A549 (cell line): Measurements from ENCODE around the gene FMOD. TPM values are rescaled to one million over a fixed set of nuclear protein-coding genes. Genes with fewer than 3 reads are reported as not detected.
"Not testable (repeated sequence)": the region's sequence is repeated elsewhere in the genome, so short reads cannot be mapped to it uniquely, and the experiment has no call there.

Source experiments
- ATAC-seq, 2 experiments: fragments of 200-7000 bp in 1 of 2; fragments of >200 bp in 1 of 2; cut with Nextera tagmentation in 1 of 2; cut with Tn5 transposase in 1 of 2; 3 replicates each; pipeline versions ENCODE4 v1.8.0 to v1.9.1; 2018 to 2020; ENCODE audit warnings: mild to moderate bottlenecking in 1 of 2, moderate library complexity in 1 of 2
- CTCF ChIA-PET: fragments of 300-600 bp; sonication (Branson Sonifier 250); formaldehyde crosslinking; extraction: SDS; loops from one replicate; lab custom pipeline; 2021; ENCODE audit warnings: antibody characterized with exemption, inconsistent platforms; lab: Yijun Ruan, JAX
- POLR2A ChIA-PET: fragments of 350-600 bp; formaldehyde crosslinking; extraction: SDS; loops from one replicate; lab custom pipeline; 2021; ENCODE audit warnings: antibody characterized with exemption, inconsistent platforms; lab: Yijun Ruan, JAX
- DNase-seq, 2 experiments: peaks; one replicate each; pipeline versions ENCODE4 v3.0.0 to v3.0.0-alpha.2; 2011 to 2016; ENCODE audit warnings: low read depth in 1 of 2, low spot score in 1 of 2
- FAIRE-seq: peaks from 2 replicates; lab custom pipeline; 2011; peaks lifted over from hg19 to GRCh38; lab: Jason Lieb, UNC
- H3K27ac ChIP-seq, 2 experiments: fragments of >200 bp; sonication (Bioruptor Twin); formaldehyde crosslinking; 3 replicates each; pipeline ENCODE4 v1.5.1; 2016 to 2017
- H3K4me1 ChIP-seq: fragments of >200 bp; sonication (Bioruptor Twin); formaldehyde crosslinking; 3 replicates; pipeline ENCODE4 v1.6.1; 2016
- H3K4me2 ChIP-seq: fragments of >200 bp; sonication (Bioruptor Twin); formaldehyde crosslinking; 3 replicates; pipeline ENCODE4 v1.6.1; 2016
- H3K4me3 ChIP-seq: fragments of >200 bp; sonication (Bioruptor Twin); formaldehyde crosslinking; 3 replicates; pipeline ENCODE4 v1.5.1; 2016
- H3K9me3 ChIP-seq: fragments of >200 bp; sonication (Bioruptor Twin); formaldehyde crosslinking; 3 replicates; pipeline ENCODE4 v1.6.1; 2016
- BHLHE40 ChIP-seq: IDR thresholded peaks from 2 replicates; pipeline ENCODE4 v1.6.1; 2012; ENCODE audit warnings: low read depth, low read length, inconsistent platforms
- CBX2 ChIP-seq: fragments of 200-600 bp; sonication (generic); IDR thresholded peaks from 2 replicates; pipeline ENCODE4 v1.6.1; 2016; ENCODE audit warnings: low read depth, mild to moderate bottlenecking, borderline replicate concordance
- CBX8 ChIP-seq: fragments of 200-600 bp; sonication (generic); IDR thresholded peaks from 2 replicates; pipeline ENCODE4 v1.6.1; 2016
- E2F6 ChIP-seq: IDR thresholded peaks from 2 replicates; pipeline ENCODE4 v1.6.1; 2012; ENCODE audit warnings: low read depth, borderline replicate concordance
- EHF ChIP-seq: fragments of 250-450 bp; sonication (Bioruptor Pico); IDR thresholded peaks from 2 replicates; pipeline ENCODE4 v1.5.0; 2020; ENCODE audit warnings: mild to moderate bottlenecking
- EHMT2 ChIP-seq: fragments of 200-600 bp; sonication (generic); IDR thresholded peaks from 2 replicates; pipeline ENCODE4 v1.6.1; 2016; ENCODE audit warnings: antibody characterized with exemption, low read depth, mild to moderate bottlenecking, moderate library complexity
- EP300 ChIP-seq, 2 experiments: fragments of >200 bp; sonication (Bioruptor Twin); formaldehyde crosslinking; IDR thresholded peaks; 2 replicates in 1 of 2; 3 replicates in 1 of 2; pipeline ENCODE4 v1.6.1; 2016 to 2017
- ESRRA ChIP-seq: fragments of 150-350 bp; IDR thresholded peaks from 2 replicates; pipeline ENCODE4 v1.6.1; 2014; ENCODE audit warnings: mild to moderate bottlenecking, low read length, borderline replicate concordance
- HOXB13 ChIP-seq: fragments of 250-450 bp; sonication (Bioruptor Pico); IDR thresholded peaks from 2 replicates; pipeline ENCODE4 v1.5.0; 2020; ENCODE audit warnings: low read depth, mild to moderate bottlenecking, moderate library complexity
- HOXB5 ChIP-seq: fragments of 250-450 bp; sonication (Bioruptor Pico); IDR thresholded peaks from 2 replicates; pipeline ENCODE4 v1.5.0; 2020; ENCODE audit warnings: mild to moderate bottlenecking, moderate library complexity
- MYC ChIP-seq: IDR thresholded peaks from 2 replicates; pipeline ENCODE4 v1.6.1; 2012; ENCODE audit warnings: mild to moderate bottlenecking, inconsistent platforms, low read length, improper control_type of control experiment, borderline replicate concordance
- NPAS2 ChIP-seq: fragments of 250-450 bp; sonication (Bioruptor Pico); IDR thresholded peaks from 2 replicates; pipeline ENCODE4 v1.8.0; 2022; ENCODE audit warnings: mild to moderate bottlenecking, moderate library complexity, borderline replicate concordance
- NR3C1 ChIP-seq: fragments of >200 bp; sonication (Bioruptor Twin); formaldehyde crosslinking; IDR thresholded peaks from 3 replicates; pipeline ENCODE4 v1.6.1; 2017
- PBX3 ChIP-seq: IDR thresholded peaks from 2 replicates; pipeline ENCODE4 v1.6.1; 2012
- POLR2A ChIP-seq: IDR thresholded peaks from 2 replicates; pipeline ENCODE4 v1.6.1; 2012; ENCODE audit warnings: mild to moderate bottlenecking, low read length
- REST ChIP-seq: fragments of 200-600 bp; sonication (generic); IDR thresholded peaks from 2 replicates; pipeline ENCODE4 v1.6.1; 2016; ENCODE audit warnings: antibody characterized with exemption, mild to moderate bottlenecking, moderate library complexity
- SREBF2 ChIP-seq: fragments of 450-650 bp; IDR thresholded peaks from 2 replicates; pipeline ENCODE4 v1.6.1; 2014; ENCODE audit warnings: mild to moderate bottlenecking, moderate library complexity
- TP53 ChIP-seq: fragments of 250-450 bp; sonication (Bioruptor Pico); IDR thresholded peaks from 2 replicates; pipeline ENCODE4 v1.5.0; 2021; ENCODE audit warnings: mild to moderate bottlenecking, moderate library complexity
- WGBS: methylation state at CpG from one replicate; pipeline ENCODE4 v1.1.6; 2017; ENCODE audit errors: missing lambda C conversion rate; 5-methylcytosine and 5-hydroxymethylcytosine counted together
- polyA plus RNA-seq, 4 experiments: library from polyadenylated mRNA; depleted of rRNA in 3 of 4; stranded (reverse); fragments of >200 nt; fragmentation: RNase III in 1 of 4; extraction: RNeasy Plus Mini Kit Qiagen cat#74134 plus additional on column Dnase treatment in 1 of 4; gene quantifications; 2 replicates in 3 of 4; 3 replicates in 1 of 4; pipeline ENCODE4 v1.2.3, GENCODE V29; 2011 to 2017

The FMOD gene
- polyA plus RNA-seq, 2 of the 4 experiments (the other 2 are of a cell fraction): 0.03 TPM; not detected in 1

- Histone ChIP-seq H3K4me2 (no peak overlapping the region), H3K4me3 (no peak overlapping the region), H3K27ac (no peak overlapping the region), H3K4me1 (peaks cover 5% of the 10 kb centered on the region), H3K9me3 (no peaks in the 10 kb centered on the region)
- no peak for TF ChIP-seq HOXB13 (CRISPR knock-in tag)
- no peak for TF ChIP-seq NPAS2
- TF ChIP-seq CBX8: no peak
- TF ChIP-seq BHLHE40: no peak
- TF ChIP-seq ESRRA: no peak
- TF ChIP-seq EP300 (IDR thresholded peaks at IDR 0.05): no peak
- TF ChIP-seq HOXB5 (CRISPR knock-in tag): no peak
- TF ChIP-seq SREBF2: no peak
- TF ChIP-seq E2F6: no peak
- no peak for TF ChIP-seq EHF (CRISPR knock-in tag)
- TF ChIP-seq CBX2: no peak
- no peak for TF ChIP-seq TP53 (CRISPR knock-in tag)
- TF ChIP-seq REST: no peak
- TF ChIP-seq MYC: no peak
- no peak for TF ChIP-seq POLR2A
- TF ChIP-seq PBX3: no peak
- TF ChIP-seq EHMT2: no peak
- no peak for TF ChIP-seq NR3C1
- ATAC-seq: no peak
- ChIA-PET CTCF (interaction anchor here (0.8 to 4.3 kb wide), 5 partner anchors 14 to 33 kb away, joined by 3 to 19 read pairs (median 4); no protein-coding TSS in a partner anchor), POLR2A (no interaction called here)
- no peak for FAIRE-seq
- no peak for DNase-seq
- WGBS: 36% methylated on average over 11 of the region's 11 CpGs
Observed at GRCh38 chr1:203300441-203301330, 50.2 kb downstream of the FMOD start.

- H3K27ac ChIP-seq, H3K4me1 ChIP-seq, ATAC-seq, FAIRE-seq, DNase-seq, H3K4me2 ChIP-seq, H3K4me3 ChIP-seq, H3K9me3 ChIP-seq: not testable (repeated sequence)
- ChIA-PET POLR2A (interaction anchor here (1.0 kb wide), 1 partner anchor 9 kb away, joined by 3 read pairs; no protein-coding TSS in a partner anchor), CTCF (interaction anchor here (0.7 to 4.3 kb wide), 7 partner anchors 14 to 260 kb away, joined by 3 to 19 read pairs (median 4); no protein-coding TSS in a partner anchor)
- WGBS: 80% methylated on average over 7 of the region's 8 CpGs
Observed at GRCh38 chr1:203299719-203300429, 51.0 kb downstream of the FMOD start.
